Sciatic nerve (tissue), 2 donors: ENCODE measurements around the gene BANP. TPM values are rescaled to one million over a fixed set of nuclear protein-coding genes. Genes with fewer than 3 reads are reported as not detected.
"Not testable (repeated sequence)": the region's sequence is repeated elsewhere in the genome, so short reads cannot be mapped to it uniquely, and the experiment has no call there.

Experiments used
- ATAC-seq: fragments of 200-7000 bp; cut with Tn5 transposase; one replicate; pipeline ENCODE4 v1.9.1; 2020; ENCODE audit warnings: mild to moderate bottlenecking, moderate library complexity
- DNase-seq: peaks from one replicate; pipeline ENCODE4 v3.0.0-alpha.2; 2020; ENCODE audit warnings: low spot score
- intact Hi-C: fragments of 100-400 bp; cut with DNase I; formaldehyde crosslinking; loops from one replicate; pipeline ENCODE4 v1.14.2; 2022
- total RNA-seq: library from RNA; stranded (reverse); fragmentation: NEBNext Ultra II Directional; extraction: Animal tissue kit (Norgen Biotek cat#: 25700); gene quantifications from one replicate; pipeline ENCODE4 v1.2.1, GENCODE V29; 2021
- donor health status: DM: no; HTN: no; CAD: no.
- donor health status: DM: no; HTN: no; CAD: no.

BANP gene
- total RNA-seq, 1 donor from 2014 or later: 32.3 TPM

DNA sequence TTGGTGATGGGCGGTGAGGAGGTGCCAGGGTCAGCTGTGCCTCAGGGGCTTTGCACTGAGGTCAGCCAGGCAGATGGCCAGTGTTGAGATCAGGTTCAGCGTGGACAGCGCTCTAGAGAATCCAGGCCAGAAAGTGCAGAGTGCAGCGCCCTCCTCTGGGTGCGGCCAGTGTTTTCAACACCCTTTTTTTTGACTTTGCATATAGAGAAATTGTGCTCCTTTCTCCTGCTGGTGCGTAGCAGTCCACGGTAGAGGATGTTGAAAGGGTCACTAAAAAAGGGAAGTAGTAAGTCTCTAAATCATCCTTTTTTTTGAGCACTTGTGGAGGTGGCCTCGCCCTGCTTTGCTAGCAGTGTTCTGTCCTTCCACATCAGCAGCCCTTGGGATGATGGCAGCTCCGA is 53.9 kb downstream of the BANP start:
- intact Hi-C loops: no loop called here
- DNase-seq (peak; percentile 59), ATAC-seq (peak; percentile 78)

DNA sequence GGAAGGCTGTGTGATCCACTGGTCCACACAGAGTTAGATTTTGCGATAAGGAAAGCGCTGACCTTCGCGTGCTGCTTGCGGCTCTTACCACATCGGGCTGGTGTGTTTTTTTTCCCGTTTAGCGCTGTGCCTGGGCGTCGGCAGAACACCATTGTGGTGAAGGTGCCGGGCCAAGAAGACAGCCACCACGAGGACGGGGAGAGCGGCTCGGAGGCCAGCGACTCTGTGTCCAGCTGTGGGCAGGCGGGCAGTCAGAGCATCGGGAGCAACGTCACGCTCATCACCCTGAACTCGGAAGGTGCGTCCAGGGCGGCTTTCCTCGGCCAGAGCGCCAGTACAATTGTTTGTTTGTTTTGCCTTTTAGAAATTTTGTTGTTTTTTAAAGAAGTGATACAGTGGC is 54.7 kb downstream of the BANP start:
- intact Hi-C loops: no loop called here
- ATAC-seq: no peak
- DNase-seq: peak; percentile 41

DNA sequence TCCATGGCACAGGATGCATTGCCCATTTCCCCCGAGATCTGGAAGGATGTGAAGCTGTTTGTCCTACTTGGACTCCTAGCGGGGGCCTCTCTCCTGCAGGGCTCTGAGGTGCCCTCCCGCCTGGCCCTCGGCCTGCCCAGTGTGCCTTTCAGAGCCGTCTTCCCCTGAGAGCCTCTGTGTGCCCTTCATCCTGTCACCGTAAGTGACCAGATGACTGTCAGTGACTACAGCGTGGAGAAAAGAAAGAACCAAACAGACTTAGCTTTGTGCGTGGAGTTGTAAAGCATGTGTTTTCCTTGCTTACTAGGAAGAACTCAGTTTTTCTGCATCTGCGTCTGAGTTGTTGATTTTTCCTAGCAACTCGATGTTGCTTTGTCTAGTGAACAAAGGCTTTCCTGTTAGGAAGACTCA is 56.1 kb downstream of the BANP start:
- DNase-seq (peak; percentile 50), ATAC-seq (peak; percentile 81)
- intact Hi-C loops: no loop called here

DNA sequence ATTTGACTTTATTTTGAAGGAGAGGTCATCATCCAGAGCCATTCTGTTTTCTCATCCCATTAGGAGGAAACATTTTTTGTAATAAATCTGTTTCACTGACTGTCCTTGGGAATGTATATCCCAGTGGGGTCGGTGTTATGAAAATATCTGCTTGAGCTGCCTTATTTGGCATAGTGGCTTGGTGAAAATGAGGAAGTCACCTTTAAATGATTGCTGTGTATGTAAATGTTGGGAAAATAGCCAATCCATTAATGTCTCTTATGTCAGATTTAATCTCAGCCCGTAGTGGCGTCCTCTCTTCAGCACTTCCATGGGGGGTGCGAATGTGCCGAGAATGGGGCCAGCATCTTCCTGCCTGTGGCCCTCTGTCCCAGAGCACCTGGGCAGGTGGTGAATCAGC is 57.6 kb downstream of the BANP start:
- intact Hi-C loops: no loop called here
- DNase-seq (peak; percentile 28), ATAC-seq (no peak)

DNA sequence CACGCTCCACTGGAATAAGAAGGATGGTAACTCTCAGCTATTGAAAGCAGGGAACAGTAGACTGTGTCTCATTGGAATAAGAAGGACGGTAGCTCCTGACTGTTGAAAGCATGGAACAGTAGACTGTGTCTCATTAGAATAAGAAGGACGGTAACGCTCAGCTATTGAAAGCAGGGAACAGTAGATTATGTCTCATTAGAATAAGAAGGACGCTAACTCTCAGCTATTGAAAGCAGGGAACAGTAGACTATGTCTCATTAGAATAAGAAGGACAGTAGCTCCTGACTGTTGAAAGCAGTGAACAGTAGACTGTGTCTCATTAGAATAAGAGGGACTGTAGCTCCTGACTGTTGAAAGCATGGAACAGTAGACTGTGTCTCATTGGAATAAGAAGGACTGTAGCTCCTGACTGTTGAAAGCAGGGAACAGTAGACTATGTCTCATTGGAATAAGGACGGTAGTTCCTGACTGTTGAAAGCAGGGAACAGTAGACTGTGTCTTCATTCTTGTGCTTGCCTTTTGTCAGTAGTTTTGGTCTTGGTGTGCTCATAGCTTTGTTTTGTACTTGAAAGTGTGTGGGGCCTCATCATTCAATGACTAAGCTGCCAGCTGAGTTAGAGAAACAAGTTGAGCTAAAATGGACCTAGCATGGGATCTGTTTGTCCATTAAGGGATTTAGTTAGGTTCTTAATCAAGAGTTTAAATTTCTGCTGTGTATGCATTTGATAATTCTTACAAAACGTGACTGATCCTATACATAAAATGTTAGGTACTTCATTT is 58.5 kb downstream of the BANP start:
- intact Hi-C loops: no loop called here
- ATAC-seq (no peak), DNase-seq (no peak)

DNA sequence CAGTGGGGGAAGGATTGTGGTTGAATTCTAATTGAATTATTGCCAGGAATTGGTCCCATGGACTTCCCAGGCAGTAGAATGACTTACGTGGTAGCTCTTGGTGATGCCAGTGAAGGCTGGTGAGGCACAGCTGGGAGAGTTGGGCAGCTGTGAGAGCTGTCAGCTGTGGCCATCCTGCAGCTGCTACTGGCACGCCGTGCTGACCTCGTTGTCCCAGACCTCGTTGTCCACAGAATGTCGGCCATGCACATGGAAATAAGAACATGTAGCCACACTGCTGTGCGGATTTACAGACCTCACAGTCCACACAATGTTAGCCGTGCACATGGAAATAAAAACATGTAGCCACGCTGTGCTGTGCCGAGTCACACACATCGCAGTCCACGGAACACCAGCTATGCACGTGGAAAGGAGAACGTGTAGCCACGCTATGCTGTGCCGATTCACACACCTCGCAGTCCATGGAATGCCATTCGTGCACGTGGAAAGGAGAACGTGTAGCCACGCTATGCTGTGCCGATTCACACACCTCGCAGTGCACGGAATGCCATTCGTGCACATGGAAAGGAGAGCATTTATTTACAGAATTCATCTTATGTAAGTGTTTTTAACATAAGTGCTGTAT is 59.2 kb downstream of the BANP start:
- intact Hi-C loops: no loop called here
- DNase-seq (peak; percentile 35), ATAC-seq (no peak)

DNA sequence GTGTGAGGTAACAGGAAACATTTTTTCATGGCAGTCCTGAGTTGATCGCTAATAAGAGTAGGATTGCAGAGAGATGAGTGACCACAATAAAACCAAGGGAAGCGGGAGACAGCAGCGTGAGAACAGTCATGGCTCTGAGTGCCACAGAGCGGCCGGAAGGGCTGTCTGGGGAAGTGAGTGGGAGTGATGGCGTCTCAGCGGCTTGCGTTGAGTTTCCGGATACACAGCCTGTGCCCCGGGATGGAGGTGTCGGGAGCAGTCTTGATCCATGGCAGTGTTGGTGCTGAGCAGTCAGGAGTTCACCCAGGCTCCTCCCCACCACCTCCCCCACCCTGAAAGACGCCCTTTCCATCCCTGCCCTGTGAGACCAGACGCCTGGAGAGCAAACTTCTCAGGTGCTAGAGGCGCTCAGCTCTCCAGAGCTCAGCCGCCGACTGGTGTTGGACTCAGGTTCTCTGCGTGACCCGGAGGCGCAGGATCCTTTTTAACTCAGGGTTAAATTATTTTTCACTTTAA is 59.8 kb downstream of the BANP start:
- ATAC-seq (no peak), DNase-seq (peak; percentile 33)
- intact Hi-C loops: no loop called here

DNA sequence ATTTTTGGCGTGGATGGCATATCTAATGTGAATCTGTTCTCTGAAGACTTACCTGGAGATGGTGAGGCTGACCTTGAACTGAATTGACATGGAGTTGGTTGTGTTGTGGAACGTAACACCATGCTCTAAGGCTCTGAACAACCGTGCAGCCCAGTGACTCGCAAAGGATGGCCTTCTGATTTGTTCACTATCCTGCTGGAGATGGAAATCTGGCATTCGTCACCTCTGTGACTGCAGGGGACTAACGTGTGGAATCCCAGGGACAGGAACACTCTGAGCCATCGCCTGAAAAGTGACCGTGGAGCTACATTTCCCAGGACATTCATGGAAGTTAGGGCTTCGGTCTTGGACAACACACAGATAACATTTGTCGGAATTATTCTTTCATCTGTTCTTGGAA is 61.1 kb downstream of the BANP start:
- no peak for ATAC-seq
- peak; percentile 32 for DNase-seq
- intact Hi-C loops: no loop called here

DNA sequence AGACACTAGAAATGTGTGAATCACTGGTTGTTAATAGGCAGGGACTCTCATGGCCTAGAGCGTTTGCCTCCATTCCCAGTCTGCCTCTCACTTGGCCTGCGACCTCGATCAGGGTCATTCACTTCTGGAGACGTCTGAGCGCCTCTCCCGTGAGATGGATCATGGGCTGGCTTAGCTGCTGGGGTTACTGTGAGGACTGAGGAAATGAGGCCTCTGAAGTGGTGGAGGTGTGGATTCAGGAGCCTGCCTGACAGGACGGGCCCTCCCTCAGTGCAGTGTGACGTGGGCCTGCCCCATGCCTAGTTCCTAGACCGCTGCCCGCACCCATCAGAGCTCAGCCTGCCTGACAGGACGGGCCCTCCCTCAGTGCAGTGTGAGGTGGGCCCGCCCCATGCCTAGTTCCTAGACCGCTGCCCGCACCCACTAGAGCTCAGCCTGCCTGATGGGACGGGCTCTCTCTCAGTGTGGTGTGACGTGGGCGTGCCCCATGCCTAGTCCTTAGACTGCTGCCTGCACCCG is 61.9 kb downstream of the BANP start:
- ATAC-seq (peak; percentile 55), DNase-seq (peak; percentile 53)
- intact Hi-C loops: no loop called here

DNA sequence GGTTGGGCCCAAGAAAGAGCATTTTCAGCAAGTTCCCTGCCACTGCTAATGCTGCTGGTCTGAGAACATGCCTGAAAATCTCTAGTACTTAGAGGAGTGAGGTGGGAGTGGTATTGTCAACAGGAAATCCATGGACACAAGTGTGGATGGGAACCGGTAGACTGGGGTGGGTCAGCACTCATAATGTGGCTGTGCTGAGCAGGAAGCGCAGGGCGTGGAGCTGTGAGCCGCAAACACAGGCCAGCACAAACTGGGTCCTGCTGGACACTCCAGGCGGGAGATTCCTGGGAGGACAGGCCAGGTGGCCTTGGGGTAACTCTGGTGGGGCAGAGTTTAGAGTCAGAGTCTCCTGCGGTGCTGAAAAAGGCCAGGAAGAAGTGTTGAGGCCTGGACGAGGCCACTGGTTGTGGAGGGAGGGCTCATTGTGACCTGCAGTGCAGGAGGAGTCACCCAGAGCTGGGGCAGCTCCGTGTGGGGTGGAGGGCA is 62.6 kb downstream of the BANP start:
- ATAC-seq: peak; percentile 30
- peak; percentile 45 for DNase-seq
- intact Hi-C loops: no loop called here

DNA sequence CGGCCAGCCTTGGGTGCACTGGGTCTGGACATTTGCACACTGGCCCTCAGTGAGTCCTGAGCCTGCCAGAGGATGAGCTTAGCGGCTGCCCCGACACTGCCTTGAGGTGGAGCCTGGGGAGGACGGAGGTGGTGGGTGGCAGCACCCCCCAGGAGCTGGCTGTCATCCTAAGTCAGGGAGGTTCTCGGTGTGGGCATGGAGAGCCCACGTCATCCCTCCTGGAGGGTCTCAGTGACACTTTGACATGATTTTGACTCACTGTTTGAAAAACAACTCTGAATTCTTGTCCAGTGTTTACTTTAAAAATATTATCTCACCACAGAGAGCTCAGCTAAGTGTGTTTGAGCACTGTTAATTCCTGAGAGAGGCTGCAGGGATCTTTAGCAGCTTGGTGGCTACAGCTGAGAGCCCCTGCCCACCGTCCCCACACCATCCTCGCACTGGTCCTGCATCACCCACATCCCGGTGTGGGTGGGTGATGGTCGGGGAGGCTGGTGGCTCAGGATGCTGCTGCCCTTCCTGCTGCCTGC is 63.1 kb downstream of the BANP start:
- peak; percentile 46 for DNase-seq
- intact Hi-C loops: no loop called here
- ATAC-seq: peak; percentile 23

DNA sequence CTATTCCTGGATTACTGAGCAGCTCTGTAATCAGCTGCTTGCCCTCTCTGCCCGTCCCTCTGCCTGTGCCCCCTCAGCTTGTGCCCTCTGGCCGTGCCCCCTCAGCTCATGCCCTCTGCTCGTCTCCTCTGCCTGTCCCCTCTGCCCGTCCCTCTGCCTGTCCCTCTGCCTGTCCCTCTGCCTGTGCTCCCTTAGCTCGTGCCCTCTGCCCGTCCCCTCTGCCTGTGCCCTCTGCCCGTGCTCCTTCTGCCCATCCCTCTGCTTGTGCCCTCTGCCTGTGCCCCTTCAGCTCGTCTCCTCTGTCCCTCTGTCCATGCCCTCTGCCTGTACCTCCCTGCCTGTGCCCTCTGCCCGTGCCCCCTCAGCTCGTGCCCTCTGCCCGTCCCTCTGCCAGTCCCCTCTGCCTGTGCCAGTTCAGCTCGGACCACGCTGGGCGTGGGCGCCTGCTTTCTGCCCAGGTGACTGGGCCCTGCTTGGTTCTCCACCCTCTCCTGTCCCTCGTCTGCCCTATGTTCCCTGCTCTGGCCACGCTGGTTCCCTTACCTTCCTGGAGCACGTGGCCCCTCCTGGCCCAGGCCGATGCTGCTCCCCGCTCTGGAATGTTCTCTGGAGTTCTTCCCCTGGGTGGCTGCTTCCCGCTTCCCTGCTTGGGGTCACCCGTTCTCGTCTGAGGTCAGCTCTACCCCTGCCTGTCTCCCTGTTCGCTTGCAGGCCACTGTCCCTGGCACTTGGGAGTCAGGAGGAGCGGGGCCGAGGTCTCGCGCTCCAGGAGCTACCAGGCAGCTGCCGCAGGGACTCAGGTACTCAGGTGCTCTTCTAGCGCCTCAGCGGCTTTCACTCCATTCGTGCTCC is 63.9 kb downstream of the BANP start:
- intact Hi-C loops: no loop called here
- peak; percentile 53 for DNase-seq
- peak; percentile 56 for ATAC-seq

DNA sequence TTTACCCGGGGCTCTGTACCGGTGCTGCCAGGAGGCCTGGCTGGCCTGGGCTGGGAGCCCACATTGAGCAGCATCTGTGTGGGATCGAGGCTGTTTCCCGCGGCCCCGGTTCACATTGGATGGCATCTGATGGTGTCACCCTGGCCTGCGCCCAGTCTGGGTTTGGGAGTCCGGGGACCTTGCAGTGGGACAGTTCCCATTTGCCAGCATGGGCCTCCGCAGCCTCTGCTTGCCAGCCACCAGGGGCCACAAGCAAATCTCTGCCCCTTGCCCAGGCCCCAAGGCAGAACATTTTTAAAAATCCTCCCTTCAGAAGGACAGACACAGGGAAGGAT is 64.5 kb downstream of the BANP start:
- intact Hi-C loops: no loop called here
- DNase-seq (peak; percentile 38), ATAC-seq (no peak)

DNA sequence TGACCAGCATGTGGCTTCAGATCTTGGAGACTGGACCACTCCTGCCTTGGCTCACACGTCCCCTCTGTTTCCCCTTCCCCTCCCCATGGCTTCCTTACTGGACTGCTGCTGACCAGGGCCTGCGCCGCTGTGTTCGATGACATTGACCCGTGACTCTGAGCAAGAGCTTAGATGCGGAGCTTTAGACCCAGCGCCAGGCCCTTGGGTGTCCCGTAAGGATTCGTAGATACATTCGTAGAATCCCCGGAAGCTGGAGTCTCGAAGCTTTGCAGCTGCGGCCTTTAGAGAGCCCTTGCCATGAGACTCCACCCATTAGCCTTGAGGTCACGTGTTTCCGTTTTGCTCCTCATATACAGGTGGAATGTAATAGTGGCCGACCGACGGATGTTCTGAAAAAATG is 65.2 kb downstream of the BANP start:
- intact Hi-C loops, ATAC-seq: not testable (repeated sequence)
- DNase-seq: peak; percentile 49

DNA sequence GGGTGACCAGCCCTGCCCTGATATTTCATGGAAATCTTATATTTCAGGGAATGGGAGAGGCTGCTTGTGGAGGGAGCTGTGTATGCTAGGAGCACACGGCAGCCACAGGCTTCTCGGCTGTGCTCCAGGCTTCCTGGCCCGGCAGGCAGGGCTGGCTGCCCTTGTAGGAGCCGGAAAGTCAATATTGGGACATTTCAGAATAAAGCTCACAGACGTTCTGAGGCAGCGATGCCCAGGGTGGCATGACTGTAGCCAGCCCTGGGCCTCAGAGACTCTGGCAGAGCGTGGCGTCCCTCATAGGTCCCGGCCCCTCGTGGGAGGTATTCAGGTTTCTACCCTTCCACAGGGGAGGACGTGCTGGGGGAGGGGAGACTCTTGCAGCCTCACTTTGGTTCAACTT is 65.7 kb downstream of the BANP start:
- peak; percentile 30 for DNase-seq
- intact Hi-C loops: no loop called here
- no peak for ATAC-seq

DNA sequence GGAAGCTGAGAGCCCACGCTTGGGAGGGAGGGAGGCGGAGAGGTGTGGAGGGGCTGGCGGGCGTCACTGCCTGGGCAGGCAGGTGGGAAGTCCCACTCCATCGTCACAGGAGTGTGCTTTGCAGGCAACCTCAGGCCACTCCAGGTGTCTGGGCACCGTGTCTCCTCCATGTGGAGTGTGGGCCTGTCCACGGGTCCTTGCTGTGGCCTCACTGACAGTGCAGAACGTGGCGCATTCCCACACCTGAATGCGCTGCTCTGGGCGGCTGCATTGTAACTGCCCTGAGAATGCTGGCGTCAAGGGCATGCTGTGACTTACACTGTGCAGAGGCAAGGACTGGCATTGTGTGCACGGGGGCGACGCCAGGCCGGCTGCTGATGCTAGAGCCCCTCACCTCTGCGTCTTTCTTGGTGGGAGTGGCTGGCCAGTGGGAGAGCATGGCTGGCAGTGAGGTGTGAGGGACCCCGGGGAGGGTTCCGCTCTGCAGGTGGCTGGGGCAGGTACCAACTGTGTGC is 66.4 kb downstream of the BANP start:
- intact Hi-C loops: no loop called here
- ATAC-seq: no peak
- DNase-seq: peak; percentile 47

DNA sequence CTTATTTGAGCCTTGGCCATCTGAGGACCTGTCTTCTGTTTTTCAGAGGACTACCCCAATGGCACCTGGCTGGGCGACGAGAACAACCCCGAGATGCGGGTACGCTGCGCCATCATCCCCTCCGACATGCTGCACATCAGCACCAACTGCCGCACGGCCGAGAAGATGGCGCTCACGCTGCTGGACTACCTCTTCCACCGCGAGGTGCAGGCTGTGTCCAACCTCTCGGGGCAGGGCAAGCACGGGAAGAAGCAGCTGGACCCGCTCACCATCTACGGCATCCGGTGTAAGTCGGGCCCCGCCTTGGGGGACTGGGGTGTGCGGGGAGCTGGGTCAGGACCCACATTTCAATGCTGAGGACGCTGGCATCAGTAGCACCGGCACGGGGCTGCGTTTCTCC is 67.1 kb downstream of the BANP start:
- intact Hi-C loops, ATAC-seq, DNase-seq: not testable (repeated sequence)

DNA sequence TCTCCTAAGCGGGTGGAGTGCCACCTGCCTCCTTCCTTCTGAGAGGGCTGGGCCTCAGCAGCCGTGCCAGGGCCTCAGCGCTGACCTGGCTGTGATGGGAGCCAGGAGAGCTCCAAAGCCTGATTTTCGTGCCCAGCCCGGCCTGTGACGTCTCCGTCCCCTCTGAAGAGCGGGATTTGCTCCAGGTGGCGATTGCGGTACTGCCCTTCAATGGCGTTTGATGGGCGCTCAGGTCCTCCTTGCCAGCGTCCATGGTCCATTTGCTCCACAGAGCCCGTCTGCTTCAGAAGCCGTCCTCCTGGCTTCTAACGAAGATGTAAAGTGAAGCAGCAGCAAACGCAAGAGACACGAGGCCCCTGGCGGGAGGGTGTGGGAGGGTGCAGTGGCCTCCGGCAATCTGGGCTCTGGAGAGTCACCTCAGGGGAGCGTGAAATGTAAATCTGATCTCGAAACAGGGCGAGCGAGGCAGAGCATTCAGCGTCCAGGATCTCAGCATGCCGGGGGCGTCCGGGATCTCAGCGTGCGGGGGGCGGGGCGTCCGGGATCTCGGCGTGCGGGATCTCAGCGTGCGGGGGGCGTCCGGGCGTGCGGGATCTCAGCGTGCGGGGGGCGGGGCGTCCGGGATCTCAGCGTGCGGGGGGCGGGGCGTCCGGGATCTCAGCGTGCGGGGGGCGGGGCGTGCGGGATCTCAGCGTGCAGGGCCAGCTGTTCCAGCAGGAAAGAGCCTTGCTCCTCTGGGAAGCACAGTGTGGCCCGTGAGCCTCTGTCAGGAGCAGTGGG is 68.0 kb downstream of the BANP start:
- ATAC-seq, intact Hi-C loops, DNase-seq: not testable (repeated sequence)
